NOMO-1 treated with DMSO at 0.1 percent for 48 hours (cell line): ENCODE measurements around the gene GABRA5.

ENCODE experiments used
- DNase-seq: peaks from one replicate; lab custom pipeline; 2025; ENCODE audit not compliant: unreplicated experiment; lab: John Stamatoyannopoulos, UW

Gene GABRA5

GRCh38 chr15:26985050-26985449 lies 118.2 kb downstream of the GABRA5 start:
- no peak for DNase-seq

- no peak for DNase-seq
These were observed 129.4 kb downstream of the GABRA5 start for GRCh38 chr15:26996250-26996649.
